Measurements from ENCODE around the gene ATP6V0B.

DNA sequence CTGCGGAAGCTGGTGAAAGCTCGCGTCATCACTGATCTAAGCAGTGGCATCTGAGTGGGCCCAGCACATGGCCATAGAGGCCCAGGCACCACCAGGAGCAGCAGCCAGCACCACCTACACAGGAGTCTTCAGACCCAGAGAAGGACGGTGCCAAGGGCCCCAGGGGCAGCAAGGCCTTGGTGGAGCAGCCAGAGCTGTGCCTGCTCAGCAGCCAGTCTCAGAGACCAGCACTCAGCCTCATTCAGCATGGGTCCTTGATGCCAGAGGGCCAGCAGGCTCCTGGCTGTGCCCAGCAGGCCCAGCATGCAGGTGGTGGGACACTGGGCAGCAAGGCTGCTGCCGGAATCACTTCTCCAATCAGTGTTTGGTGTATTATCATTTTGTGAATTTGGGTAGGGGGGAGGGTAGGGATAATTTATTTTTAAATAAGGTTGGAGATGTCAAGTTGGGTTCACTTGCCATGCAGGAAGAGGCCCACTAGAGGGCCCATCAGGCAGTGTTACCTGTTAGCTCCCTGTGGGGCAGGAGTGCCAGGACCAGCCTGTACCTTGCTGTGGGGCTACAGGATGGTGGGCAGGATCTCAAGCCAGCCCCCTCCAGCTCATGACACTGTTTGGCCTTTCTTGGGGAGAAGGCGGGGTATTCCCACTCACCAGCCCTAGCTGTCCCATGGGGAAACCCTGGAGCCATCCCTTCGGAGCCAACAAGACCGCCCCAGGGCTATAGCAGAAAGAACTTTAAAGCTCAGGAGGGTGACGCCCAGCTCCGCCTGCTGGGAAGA, 44.4 kb upstream of the ATP6V0B start:
- no peak for TF ChIP-seq POLR2A (IDR thresholded peaks at IDR 0.05)
- TF ChIP-seq, protein P1, sequence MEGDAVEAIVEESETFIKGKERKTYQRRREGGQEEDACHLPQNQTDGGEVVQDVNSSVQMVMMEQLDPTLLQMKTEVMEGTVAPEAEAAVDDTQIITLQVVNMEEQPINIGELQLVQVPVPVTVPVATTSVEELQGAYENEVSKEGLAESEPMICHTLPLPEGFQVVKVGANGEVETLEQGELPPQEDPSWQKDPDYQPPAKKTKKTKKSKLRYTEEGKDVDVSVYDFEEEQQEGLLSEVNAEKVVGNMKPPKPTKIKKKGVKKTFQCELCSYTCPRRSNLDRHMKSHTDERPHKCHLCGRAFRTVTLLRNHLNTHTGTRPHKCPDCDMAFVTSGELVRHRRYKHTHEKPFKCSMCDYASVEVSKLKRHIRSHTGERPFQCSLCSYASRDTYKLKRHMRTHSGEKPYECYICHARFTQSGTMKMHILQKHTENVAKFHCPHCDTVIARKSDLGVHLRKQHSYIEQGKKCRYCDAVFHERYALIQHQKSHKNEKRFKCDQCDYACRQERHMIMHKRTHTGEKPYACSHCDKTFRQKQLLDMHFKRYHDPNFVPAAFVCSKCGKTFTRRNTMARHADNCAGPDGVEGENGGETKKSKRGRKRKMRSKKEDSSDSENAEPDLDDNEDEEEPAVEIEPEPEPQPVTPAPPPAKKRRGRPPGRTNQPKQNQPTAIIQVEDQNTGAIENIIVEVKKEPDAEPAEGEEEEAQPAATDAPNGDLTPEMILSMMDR (IDR thresholded peaks at IDR 0.05) = peak in 4 of 6 experiments; percentile 27 to 44 (median 40)
